OCI-LY7 (cell line): ENCODE measurements around the gene LSR. TPM values are rescaled to one million over a fixed set of nuclear protein-coding genes. Genes with fewer than 3 reads are reported as not detected.
A peak's percentile ranks its signal among the peaks of the same experiment; 100 is the strongest.

Source experiments
- BruUV-seq: library from RNA; stranded (reverse); fragments of 400-500 nt; replicated peaks from 2 replicates; lab custom pipeline; 2021; lab: Mats Ljungman, UMichigan
- CTCF ChIA-PET: fragments of 300-600 bp; sonication (Branson Sonifier 250); formaldehyde crosslinking; loops from one replicate; lab custom pipeline; 2022; ENCODE audit warnings: antibody characterized with exemption; ENCODE audit not compliant: unreplicated experiment; lab: Charles Lee
- POLR2A ChIA-PET: fragments of 300-600 bp; sonication (Branson Sonifier 250); formaldehyde crosslinking; loops from one replicate; lab custom pipeline; 2022; ENCODE audit warnings: antibody characterized with exemption; lab: Charles Lee
- DNase-seq: peaks from one replicate; pipeline ENCODE4 v3.0.0-alpha.2; 2015; ENCODE audit warnings: low spot score
- H2AFZ ChIP-seq: fragments of 200-600 bp; sonication (generic), shearing (Covaris generic); 2 replicates; pipeline ENCODE4 v1.6.1; 2014; ENCODE audit warnings: mild to moderate bottlenecking, antibody characterized with exemption, low read length, moderate library complexity
- H3K27ac ChIP-seq: fragments of 200-600 bp; sonication (generic); 2 replicates; pipeline ENCODE4 v1.5.1; 2014; ENCODE audit warnings: mixed run types, low read depth, mild to moderate bottlenecking, moderate library complexity, low read length, inconsistent platforms; ENCODE audit not compliant: poor library complexity, severe bottlenecking
- H3K36me3 ChIP-seq: fragments of 200-600 bp; sonication (generic); 2 replicates; pipeline ENCODE4 v1.6.1; 2014; ENCODE audit warnings: mild to moderate bottlenecking, antibody characterized with exemption, low read length, moderate library complexity, mixed read lengths; ENCODE audit not compliant: insufficient read depth
- H3K4me1 ChIP-seq: fragments of 200-600 bp; sonication (generic); 2 replicates; pipeline ENCODE4 v1.5.1; 2014; ENCODE audit warnings: mild to moderate bottlenecking, low read length; ENCODE audit not compliant: insufficient read depth, poor library complexity, severe bottlenecking
- H3K4me2 ChIP-seq: fragments of 200-600 bp; sonication (generic); 2 replicates; pipeline ENCODE4 v1.6.1; 2014; ENCODE audit warnings: mild to moderate bottlenecking, low read length
- H3K4me3 ChIP-seq: fragments of 200-600 bp; sonication (generic); 2 replicates; pipeline ENCODE4 v1.5.1; 2014; ENCODE audit warnings: mild to moderate bottlenecking, low read depth, low read length; ENCODE audit not compliant: poor library complexity, severe bottlenecking
- H3K79me2 ChIP-seq: fragments of 200-600 bp; sonication (generic); 2 replicates; pipeline ENCODE4 v1.6.1; 2016; ENCODE audit warnings: low read depth, mild to moderate bottlenecking, low read length, moderate library complexity, mixed read lengths; ENCODE audit not compliant: insufficient read depth
- H3K9me2 ChIP-seq: fragments of 200-600 bp; sonication (generic); 2 replicates; pipeline ENCODE4 v1.6.1; 2016; ENCODE audit warnings: mild to moderate bottlenecking, low read length, mixed read lengths; ENCODE audit not compliant: insufficient read depth
- H3K9me3 ChIP-seq: fragments of 200-600 bp; sonication (generic); 2 replicates; pipeline ENCODE4 v1.6.1; 2014; ENCODE audit warnings: mild to moderate bottlenecking, mixed run types, low read length, mixed read lengths
- H4K20me1 ChIP-seq: fragments of 200-600 bp; sonication (generic); 2 replicates; pipeline ENCODE4 v1.6.1; 2014; ENCODE audit warnings: mild to moderate bottlenecking, antibody characterized with exemption, low read length, moderate library complexity, mixed read lengths; ENCODE audit not compliant: insufficient read depth
- CTCF ChIP-seq: fragments of 200-600 bp; sonication (generic); conservative IDR thresholded peaks from 2 replicates; pipeline ENCODE4 v1.5.1; 2014; ENCODE audit warnings: mild to moderate bottlenecking, antibody characterized with exemption, low read length, moderate library complexity, mixed read lengths
- EZH2phosphoT487 ChIP-seq: fragments of 200-600 bp; sonication (generic); IDR thresholded peaks from 2 replicates; pipeline ENCODE4 v1.6.1; 2018; ENCODE audit warnings: low read depth, borderline replicate concordance, mild to moderate bottlenecking, mixed run types, antibody characterized with exemption, low read length, moderate library complexity, mixed read lengths
- intact Hi-C: fragments of 100-400 bp; cut with micrococcal nuclease; formaldehyde crosslinking; loops from one replicate; pipeline ENCODE4 v1.10.0; 2022; ENCODE audit not compliant: unreplicated experiment
- total RNA-seq, 2 experiments: library from RNA; depleted of rRNA in 1 of 2; stranded (reverse); fragments of >200 nt in 1 of 2; shearing (Covaris generic) in 1 of 2; gene quantifications; 2 replicates each; pipeline ENCODE4 v1.2.3, GENCODE V29; 2014 to 2022

Gene LSR
- total RNA-seq, 2 experiments from 2014 or later = 15.0 to 33.6 TPM

- Histone ChIP-seq H3K4me2 (peak overlapping the region; percentile 18; the same call in 1 of the 2 replicates), H3K9me3 (no peaks in the 10 kb centered on the region), H3K79me2 (peaks cover 9% of the 10 kb centered on the region; the same call in 1 of the 2 replicates), H3K4me3 (no peak overlapping the region), H2AFZ (no peak overlapping the region), H3K36me3 (peaks cover 61% of the 10 kb centered on the region), H3K4me1 (peaks cover 39% of the 10 kb centered on the region), H3K9me2 (no peaks in the 10 kb centered on the region), H4K20me1 (no peaks in the 10 kb centered on the region), H3K27ac (peak overlapping the region; percentile 39)
- ChIA-PET CTCF (no interaction called here), POLR2A (no interaction called here)
- BruUV-seq = no TSS peak
- no peak for DNase-seq
- intact Hi-C loops = loop anchor here (5.0 kb wide), 1 partner anchor 123 kb away; the partner anchor contains the start of gene FXYD7
- TF ChIP-seq EZH2phosphoT487 (no peak), CTCF (no peak)
These were observed 16.5 kb downstream of the LSR start for GRCh38 chr19:35265126-35265899.

- DNase-seq = no peak
- intact Hi-C loops = loop anchor here (2.0 to 5.0 kb wide), 2 partner anchors 17 to 124 kb away; partner anchors contain the start of genes FXYD7 and LSR
- no peaks in the 10 kb centered on the region for H3K9me2 ChIP-seq
- no peak overlapping the region for H2AFZ ChIP-seq
- peaks cover 42% of the 10 kb centered on the region for H3K4me1 ChIP-seq
- BruUV-seq = no TSS peak
- CTCF ChIA-PET = interaction anchor here (0.6 kb wide), 2 partner anchors 124 to 482 kb away, joined by 6 to 8 read pairs; partner anchors contain the start of gene LIN37
- peak overlapping the region; percentile 91 for H3K4me2 ChIP-seq
- H3K79me2 ChIP-seq = peaks cover 9% of the 10 kb centered on the region; the same call in 1 of the 2 replicates
- H3K36me3 ChIP-seq = peaks cover 68% of the 10 kb centered on the region
- no peaks in the 10 kb centered on the region for H4K20me1 ChIP-seq
- no peak overlapping the region for H3K4me3 ChIP-seq
- TF ChIP-seq CTCF (no peak), EZH2phosphoT487 (no peak)
- H3K9me3 ChIP-seq = no peaks in the 10 kb centered on the region
- peak overlapping the region; percentile 39 for H3K27ac ChIP-seq
- POLR2A ChIA-PET = interaction anchor here (0.6 to 0.7 kb wide), 3 partner anchors 75 to 442 kb away, joined by 3 read pairs; no protein-coding TSS in a partner anchor
These were observed 17.2 kb downstream of the LSR start for GRCh38 chr19:35265900-35266519.
